Activated T-cell treated with anti-CD3 and anti-CD28 coated beads, Interleukin-2, amount 50 U/mL, for 24 hours (primary cell): ENCODE results near the gene NFIX.

Experiments used
- DNase-seq: peaks from one replicate; pipeline ENCODE4 v3.0.0-alpha.2; 2020
- H3K27ac Mint-ChIP-seq: 2 replicates; pipeline ENCODE4 v1.8.0; 2020; ENCODE audit warnings: mild to moderate bottlenecking, mixed read lengths
- H3K27me3 Mint-ChIP-seq: 2 replicates; pipeline ENCODE4 v1.8.0; 2020; ENCODE audit warnings: mixed read lengths
- H3K36me3 Mint-ChIP-seq: 2 replicates; pipeline ENCODE4 v1.8.0; 2020; ENCODE audit warnings: low read depth, mixed read lengths
- H3K4me1 Mint-ChIP-seq: 2 replicates; pipeline ENCODE4 v1.8.0; 2020; ENCODE audit warnings: low read depth, mixed read lengths
- H3K4me3 Mint-ChIP-seq: 2 replicates; pipeline ENCODE4 v1.8.0; 2020; ENCODE audit warnings: mild to moderate bottlenecking, moderate library complexity, mixed read lengths
- H3K9me3 Mint-ChIP-seq: 2 replicates; pipeline ENCODE4 v1.8.0; 2020; ENCODE audit warnings: mixed read lengths

Gene NFIX

DNA sequence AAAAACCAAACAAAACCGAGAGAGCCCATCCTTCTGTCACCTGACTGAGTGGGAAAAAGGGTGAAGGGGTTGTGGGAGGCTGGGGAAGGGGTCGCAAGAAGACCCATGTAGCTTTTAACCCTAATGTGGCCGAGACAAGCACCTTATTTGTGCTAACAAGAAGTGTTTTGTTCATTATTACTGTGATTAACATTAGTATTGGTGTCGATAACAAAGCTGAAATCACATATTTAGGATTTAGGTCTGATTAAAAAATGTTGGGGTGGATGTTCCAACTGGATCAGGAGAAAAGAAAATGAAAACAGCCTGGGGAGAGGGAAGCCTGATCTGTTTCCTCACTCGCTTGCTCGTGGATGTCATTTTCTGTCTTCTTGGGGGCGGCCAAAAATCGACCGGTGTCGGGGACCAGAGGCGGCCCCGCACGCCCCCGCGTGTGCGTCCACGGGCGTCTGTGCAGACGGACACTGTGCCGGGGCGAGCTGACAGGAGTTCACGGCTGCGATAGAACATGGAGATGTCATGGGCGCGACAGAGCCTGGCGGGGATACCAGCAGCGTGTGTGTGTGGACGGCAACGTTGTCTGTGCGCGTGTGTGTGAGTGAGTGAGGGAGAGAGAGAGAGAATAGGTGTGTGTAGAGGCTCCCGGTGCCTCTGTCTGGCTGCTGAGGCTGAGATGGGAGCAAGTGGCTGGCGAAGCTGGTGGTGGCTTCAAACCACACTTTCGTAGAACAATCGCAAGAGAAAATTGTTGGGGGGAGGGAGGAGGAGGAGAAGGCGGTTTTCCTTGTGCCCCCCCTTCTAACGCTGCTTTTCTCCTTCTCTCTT lies 29.1 kb downstream of the NFIX start:
- Mint-ChIP-seq H3K36me3 (no peaks in the 10 kb centered on the region), H3K27me3 (peaks cover 39% of the 10 kb centered on the region), H3K4me3 (peak overlapping the region; percentile 64), H3K9me3 (no peaks in the 10 kb centered on the region), H3K4me1 (peaks cover 20% of the 10 kb centered on the region), H3K27ac (no peak overlapping the region)
- no peak for DNase-seq

DNA sequence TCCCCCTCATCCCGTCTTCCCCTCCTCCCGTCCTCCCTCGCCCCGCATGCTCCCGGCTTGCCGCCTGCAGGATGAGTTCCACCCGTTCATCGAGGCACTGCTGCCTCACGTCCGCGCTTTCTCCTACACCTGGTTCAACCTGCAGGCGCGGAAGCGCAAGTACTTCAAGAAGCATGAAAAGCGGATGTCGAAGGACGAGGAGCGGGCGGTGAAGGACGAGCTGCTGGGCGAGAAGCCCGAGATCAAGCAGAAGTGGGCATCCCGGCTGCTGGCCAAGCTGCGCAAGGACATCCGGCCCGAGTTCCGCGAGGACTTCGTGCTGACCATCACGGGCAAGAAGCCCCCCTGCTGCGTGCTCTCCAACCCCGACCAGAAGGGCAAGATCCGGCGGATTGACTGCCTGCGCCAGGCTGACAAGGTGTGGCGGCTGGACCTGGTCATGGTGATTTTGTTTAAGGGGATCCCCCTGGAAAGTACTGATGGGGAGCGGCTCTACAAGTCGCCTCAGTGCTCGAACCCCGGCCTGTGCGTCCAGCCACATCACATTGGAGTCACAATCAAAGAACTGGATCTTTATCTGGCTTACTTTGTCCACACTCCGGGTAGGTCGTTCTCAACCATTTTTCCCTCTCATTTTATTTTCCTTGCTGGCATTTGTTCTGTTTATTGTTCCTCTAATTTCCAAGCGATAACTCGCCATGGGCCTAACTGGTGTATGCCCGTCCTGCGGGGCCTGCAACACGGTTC lies 29.8 kb downstream of the NFIX start:
- peaks cover 39% of the 10 kb centered on the region for H3K27me3 Mint-ChIP-seq
- H3K9me3 Mint-ChIP-seq = no peaks in the 10 kb centered on the region
- no peaks in the 10 kb centered on the region for H3K36me3 Mint-ChIP-seq
- H3K4me3 Mint-ChIP-seq = no peak overlapping the region
- peaks cover 20% of the 10 kb centered on the region for H3K4me1 Mint-ChIP-seq
- no peak overlapping the region for H3K27ac Mint-ChIP-seq
- no peak for DNase-seq

DNA sequence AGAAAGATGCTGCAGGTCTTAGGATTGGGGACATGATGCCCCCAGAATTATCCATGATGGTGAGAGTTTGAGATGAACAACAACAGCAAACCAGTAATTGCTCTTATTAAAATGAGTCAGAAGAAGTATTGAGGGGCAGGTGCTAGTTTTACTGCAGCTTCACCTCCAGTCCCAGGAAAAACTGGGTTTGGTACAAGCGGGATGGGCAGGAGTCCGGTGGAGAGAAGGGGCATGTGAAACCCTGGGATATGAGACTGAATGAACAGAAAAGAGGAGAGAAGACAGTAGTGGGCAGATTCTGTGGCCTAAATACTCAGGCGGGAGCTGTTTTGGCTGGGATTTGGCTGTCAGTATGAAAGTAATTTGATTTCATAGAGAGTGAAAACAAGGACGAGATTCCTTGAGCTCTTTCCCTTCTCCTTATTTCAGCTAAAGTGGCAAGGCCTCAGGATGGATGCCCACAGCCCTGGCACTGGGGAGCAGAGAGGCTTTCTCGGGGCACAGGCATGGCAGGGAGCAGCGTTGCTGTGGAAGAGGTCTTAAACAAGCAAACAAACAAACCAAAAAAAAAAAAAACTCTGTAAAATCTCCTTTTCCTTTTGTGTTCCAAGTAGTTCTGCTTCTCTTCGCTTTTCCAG lies 30.7 kb downstream of the NFIX start:
- Mint-ChIP-seq H3K4me1 (peaks cover 20% of the 10 kb centered on the region), H3K9me3 (no peaks in the 10 kb centered on the region), H3K27me3 (peaks cover 37% of the 10 kb centered on the region), H3K27ac (no peak overlapping the region), H3K36me3 (no peaks in the 10 kb centered on the region), H3K4me3 (no peak overlapping the region)
- DNase-seq = no peak

DNA sequence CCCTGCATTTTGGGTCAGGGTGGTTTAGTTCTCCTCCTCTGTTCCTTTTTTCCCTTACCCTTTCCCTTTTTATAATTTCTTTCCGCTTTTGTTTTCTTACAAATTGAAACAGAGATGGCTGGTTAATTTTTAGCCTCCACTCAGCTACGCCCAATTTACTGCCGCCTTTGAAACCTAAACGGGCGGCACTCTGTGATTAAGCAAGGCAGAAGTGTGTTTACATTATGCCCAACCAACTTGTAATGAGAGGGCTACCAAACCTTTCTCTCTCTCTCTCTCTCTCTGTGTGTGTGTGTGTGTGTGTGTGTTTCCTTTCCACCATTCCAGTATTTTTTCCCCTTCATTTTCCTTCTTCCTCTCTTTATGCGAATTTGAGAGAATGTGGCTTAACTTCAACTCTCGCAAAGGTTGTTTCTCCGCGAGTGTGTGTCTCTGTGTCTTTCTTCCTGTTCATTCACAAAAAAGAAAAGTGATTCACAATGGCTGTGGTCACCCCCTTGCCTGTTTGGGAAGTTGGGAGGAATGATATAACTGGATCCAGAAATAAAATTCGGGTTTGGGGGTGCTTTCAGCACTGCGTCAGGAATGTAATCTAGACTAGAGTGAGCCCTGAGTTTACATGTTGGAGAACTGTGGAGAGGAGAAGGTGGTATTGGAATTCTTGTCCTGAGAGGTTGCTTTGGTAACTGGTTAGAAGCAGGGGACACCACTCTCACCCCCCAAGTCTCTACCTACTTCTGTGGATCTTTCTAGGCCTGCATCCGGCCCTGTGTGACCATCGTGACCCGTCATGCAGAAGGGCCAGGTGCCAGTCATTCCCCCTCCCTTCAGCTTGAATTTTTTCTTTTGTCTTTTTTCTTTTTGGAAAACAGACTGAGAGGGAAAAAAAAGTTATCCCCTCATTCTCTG lies 31.4 kb downstream of the NFIX start:
- no peak for DNase-seq
- H3K27ac Mint-ChIP-seq = no peak overlapping the region
- H3K4me3 Mint-ChIP-seq = no peak overlapping the region
- peaks cover 35% of the 10 kb centered on the region for H3K27me3 Mint-ChIP-seq
- H3K36me3 Mint-ChIP-seq = no peaks in the 10 kb centered on the region
- peaks cover 20% of the 10 kb centered on the region for H3K4me1 Mint-ChIP-seq
- H3K9me3 Mint-ChIP-seq = no peaks in the 10 kb centered on the region

DNA sequence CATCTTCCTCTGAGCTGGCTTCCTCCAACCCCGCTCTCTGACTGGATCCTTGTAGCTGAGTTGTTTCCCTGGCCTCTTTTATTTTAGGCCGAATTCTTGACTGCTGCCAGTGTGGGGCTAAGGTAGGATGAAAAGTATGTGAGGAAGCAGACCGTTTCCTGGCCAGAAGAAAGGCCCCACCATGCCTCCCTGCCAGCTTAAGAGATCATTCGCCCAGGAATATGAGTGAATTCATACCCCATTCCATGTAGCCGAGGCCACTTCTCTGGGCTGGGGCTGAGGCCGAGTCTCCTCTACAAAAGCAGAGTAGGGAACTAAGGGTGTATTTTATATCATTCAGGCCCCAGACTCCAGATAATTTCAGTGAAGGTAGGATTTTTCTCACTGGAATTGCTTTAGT lies 32.3 kb downstream of the NFIX start:
- H3K27me3 Mint-ChIP-seq = peaks cover 28% of the 10 kb centered on the region
- peaks cover 15% of the 10 kb centered on the region for H3K4me1 Mint-ChIP-seq
- DNase-seq = no peak
- H3K4me3 Mint-ChIP-seq = no peak overlapping the region
- no peak overlapping the region for H3K27ac Mint-ChIP-seq
- no peaks in the 10 kb centered on the region for H3K9me3 Mint-ChIP-seq
- H3K36me3 Mint-ChIP-seq = no peaks in the 10 kb centered on the region

DNA sequence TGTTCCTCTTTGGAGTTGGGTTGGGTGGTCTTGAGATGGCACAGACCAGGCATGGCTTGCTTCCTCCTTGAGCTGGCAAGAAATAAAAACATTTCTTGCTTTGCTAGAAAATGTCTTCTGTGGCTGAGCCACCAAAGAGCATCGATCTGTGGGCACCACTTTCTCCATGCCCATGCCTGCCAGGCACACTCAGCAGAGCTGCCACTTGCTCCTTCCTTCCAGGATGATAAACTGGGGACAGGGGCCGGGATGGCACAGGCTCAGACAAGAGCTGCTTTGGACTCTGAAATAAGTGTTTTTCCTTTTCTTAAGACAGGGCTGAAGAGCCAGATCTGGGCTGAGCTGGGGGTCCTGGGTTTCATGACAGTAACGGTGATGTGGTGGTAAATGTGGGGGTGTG lies 32.8 kb downstream of the NFIX start:
- no peaks in the 10 kb centered on the region for H3K36me3 Mint-ChIP-seq
- H3K27me3 Mint-ChIP-seq = peaks cover 25% of the 10 kb centered on the region
- H3K4me1 Mint-ChIP-seq = peaks cover 12% of the 10 kb centered on the region
- no peak for DNase-seq
- H3K9me3 Mint-ChIP-seq = no peaks in the 10 kb centered on the region
- H3K4me3 Mint-ChIP-seq = no peak overlapping the region
- no peak overlapping the region for H3K27ac Mint-ChIP-seq

DNA sequence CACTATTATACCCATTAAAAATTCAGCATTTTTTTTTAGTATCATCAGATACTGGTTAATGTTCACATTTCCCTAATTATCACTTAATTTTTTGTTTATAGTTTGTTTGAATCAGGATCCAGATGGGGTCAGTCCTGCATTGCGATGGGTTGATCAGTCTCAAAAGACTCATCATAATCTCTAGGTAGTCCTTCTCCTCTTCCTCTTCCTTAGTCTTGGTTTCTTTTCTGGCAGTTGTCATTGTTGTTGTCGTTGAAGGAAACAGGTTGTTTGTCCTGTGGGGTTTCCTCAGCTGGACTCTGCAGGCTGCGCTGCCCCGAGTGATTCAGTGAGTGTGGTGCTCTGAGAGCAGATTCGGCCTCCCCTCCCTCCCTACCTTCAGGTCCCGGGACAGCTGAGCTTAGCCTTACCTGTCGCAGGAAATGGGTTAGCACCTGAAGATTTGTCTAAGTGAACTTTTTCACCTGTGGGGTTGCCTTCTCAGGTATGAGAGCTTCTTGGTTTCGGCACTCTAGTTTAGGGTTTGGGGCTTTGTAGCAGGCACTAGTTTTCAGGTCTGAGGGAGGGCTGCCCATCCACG lies 34.1 kb downstream of the NFIX start:
- no peak overlapping the region for H3K4me3 Mint-ChIP-seq
- no peaks in the 10 kb centered on the region for H3K9me3 Mint-ChIP-seq
- peaks cover 17% of the 10 kb centered on the region for H3K27me3 Mint-ChIP-seq

DNA sequence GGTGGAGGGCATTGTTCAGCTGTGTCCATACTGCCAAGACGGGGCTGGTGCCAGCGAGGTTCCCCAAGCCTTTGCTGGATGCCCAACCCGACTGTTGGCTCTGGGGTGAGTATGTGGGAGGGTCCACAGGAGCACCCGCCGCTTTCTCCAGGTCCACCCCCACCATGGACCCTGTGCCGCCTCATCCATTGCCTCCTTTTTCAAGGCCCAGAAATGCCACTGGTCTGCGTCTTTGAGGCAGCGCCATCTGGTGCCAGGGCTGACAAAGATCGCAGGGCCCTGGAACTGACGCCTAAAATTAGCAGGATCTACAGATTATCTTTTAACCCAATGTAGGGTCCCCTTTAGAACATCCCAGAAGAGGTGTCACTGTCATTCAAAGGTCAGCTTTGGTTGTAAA lies 34.6 kb downstream of the NFIX start:
- Mint-ChIP-seq H3K27ac (no peak overlapping the region), H3K27me3 (peaks cover 12% of the 10 kb centered on the region), H3K4me3 (no peak overlapping the region), H3K9me3 (no peaks in the 10 kb centered on the region), H3K36me3 (no peaks in the 10 kb centered on the region), H3K4me1 (no peaks in the 10 kb centered on the region)
- no peak for DNase-seq

More for the DNA sequence above, 34.1 kb downstream of the NFIX start:
- DNase-seq = no peak
- Mint-ChIP-seq H3K27ac (no peak overlapping the region), H3K4me1 (peaks cover 3% of the 10 kb centered on the region), H3K36me3 (no peaks in the 10 kb centered on the region)

DNA sequence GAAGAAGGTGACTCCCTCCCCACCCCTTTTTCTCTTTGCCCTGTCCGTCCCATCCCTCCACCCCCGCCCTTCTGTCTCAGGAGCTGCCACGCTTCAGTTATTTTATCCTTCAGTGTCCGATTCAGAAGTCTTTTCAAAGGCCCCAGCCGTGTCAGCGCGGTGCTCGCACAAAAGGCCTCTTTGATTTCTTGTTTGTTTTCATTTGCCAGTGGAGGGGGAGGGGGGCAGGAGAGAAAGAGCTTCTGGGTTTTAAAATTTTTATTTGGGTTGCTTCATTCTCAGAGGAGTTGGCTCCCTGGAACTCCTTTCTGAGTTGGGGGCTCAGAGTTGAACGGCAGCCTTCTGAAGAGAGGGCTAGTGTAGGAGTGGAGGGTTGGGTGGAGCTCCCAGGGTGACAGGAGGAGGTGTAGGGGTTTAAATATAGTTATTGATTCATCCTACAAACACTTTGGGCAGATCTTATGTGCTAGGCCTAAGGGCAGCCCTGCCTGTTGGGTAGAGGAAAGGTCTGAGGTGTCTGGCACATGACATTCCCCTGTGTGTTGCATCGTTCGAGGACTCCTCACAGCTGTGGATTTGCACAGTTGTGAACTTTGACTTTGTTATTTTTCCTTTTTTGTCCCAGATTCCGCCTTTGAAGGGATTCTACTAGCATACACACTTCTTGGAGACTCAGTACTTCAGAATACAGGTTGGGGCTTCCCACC lies 36.8 kb downstream of the NFIX start:
- Mint-ChIP-seq H3K4me3 (no peak overlapping the region), H3K9me3 (no peaks in the 10 kb centered on the region)

DNA sequence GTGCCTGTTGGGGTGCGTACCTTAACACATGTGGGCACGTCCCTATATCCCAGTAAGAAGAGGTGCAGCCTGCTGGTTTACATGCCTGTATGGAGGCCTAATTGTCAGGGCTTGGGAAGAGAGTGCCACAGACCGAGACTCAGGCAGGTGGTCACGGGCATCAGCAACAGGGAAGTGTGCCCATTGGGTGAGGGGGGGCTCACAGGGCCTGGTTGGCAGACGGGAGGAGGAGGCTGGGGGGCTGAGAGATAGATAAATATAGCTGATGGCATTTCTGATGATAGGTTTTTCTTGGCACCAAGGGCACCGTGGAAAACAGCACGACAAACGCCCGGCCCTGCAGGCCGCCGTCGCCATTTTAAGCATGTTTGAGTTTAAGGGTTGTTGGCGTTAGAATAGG lies 37.6 kb downstream of the NFIX start:
- Mint-ChIP-seq H3K27ac (no peak overlapping the region), H3K9me3 (no peaks in the 10 kb centered on the region)

More for the DNA sequence above, 36.8 kb downstream of the NFIX start:
- H3K27me3 Mint-ChIP-seq = no peaks in the 10 kb centered on the region
- H3K36me3 Mint-ChIP-seq = no peaks in the 10 kb centered on the region
- H3K27ac Mint-ChIP-seq = no peak overlapping the region
- no peak for DNase-seq
- H3K4me1 Mint-ChIP-seq = no peaks in the 10 kb centered on the region

DNA sequence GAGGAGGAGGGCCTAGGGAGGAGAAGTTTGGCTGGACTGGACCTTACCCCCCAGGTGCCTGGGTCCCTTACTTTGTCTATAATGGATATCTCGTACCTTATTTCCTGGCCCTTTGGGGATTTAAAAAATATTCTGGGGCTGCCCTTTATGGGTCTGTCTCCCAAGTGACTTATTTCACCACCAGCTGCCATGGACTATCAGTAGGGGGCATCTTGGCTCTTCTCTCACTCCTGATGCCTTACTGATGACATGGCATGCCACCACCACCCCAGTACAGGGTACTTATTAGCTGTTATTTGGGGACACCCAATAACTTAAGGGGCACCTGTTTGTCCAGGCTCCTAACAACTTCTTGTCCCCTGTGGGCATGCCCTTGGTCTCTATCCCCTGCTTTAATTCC lies 38.0 kb downstream of the NFIX start:
- no peaks in the 10 kb centered on the region for H3K4me1 Mint-ChIP-seq
- no peaks in the 10 kb centered on the region for H3K27me3 Mint-ChIP-seq
- no peaks in the 10 kb centered on the region for H3K9me3 Mint-ChIP-seq
- no peak overlapping the region for H3K4me3 Mint-ChIP-seq
- H3K27ac Mint-ChIP-seq = no peak overlapping the region
- H3K36me3 Mint-ChIP-seq = no peaks in the 10 kb centered on the region
- DNase-seq = no peak

More for the DNA sequence above, 37.6 kb downstream of the NFIX start:
- Mint-ChIP-seq H3K27me3 (no peaks in the 10 kb centered on the region), H3K4me1 (no peaks in the 10 kb centered on the region), H3K4me3 (no peak overlapping the region), H3K36me3 (no peaks in the 10 kb centered on the region)
- no peak for DNase-seq

DNA sequence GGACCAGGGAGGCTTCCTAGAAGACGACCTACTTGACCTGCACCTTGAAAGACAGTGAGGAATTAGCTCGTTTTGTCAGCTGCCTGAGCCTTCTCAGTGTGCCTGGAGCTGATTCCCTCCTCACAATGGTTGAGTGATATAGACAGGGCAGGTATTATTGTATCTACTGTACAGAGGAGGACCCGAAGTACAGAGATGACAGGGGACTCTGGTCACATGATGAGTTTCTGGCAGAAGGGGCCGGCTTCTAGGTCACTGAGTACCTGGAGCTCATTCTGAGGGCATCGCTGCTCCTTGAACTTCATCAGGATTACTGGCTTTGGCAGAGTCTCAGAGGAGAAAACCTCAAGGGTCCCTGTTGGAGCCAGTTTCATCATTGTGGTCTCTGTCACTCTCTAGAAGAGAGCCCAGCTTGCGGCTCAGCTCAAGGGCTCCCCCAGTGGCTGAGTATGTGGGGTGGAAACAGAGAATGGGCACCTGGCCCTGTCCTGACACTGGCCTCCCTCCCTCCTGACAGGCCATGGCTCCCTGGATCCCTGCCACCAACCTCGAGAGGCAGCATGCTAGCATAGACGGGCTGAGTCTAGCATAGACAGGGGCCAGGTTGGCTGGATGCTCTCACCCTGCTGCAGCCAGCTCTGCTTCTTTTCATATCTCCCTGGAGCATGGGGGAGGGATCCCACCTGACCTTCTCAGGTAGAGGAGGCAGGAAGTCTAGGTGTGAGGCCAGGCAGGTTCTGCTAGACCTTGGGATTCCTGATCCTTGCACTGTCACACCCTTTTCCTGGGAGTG lies 38.7 kb downstream of the NFIX start:
- DNase-seq = peak; percentile 60
- H3K27ac Mint-ChIP-seq = no peak overlapping the region
- H3K4me1 Mint-ChIP-seq = no peaks in the 10 kb centered on the region

DNA sequence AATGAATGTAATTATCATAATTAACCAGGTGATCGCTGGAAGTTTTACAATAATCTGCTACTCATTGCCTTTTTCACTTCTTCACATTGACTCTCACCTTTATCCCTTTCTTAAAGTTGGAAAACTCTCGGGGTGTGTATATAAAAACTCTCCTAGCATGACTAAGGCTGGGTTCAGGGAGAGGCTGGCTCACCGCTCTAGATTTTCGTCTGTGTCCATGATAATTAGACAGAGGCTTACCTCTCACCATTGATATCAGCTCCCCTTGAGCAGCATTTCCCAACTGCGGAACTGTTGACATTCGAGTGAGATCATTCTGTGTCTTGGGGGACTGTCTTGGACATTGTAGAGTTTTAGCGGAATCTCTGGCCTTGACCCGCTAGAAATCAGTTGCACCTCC lies 39.4 kb downstream of the NFIX start:
- Mint-ChIP-seq H3K4me1 (no peaks in the 10 kb centered on the region), H3K27ac (no peak overlapping the region), H3K4me3 (no peak overlapping the region), H3K27me3 (no peaks in the 10 kb centered on the region), H3K9me3 (no peaks in the 10 kb centered on the region), H3K36me3 (no peaks in the 10 kb centered on the region)
- no peak for DNase-seq

More for the DNA sequence above, 38.7 kb downstream of the NFIX start:
- Mint-ChIP-seq H3K27me3 (no peaks in the 10 kb centered on the region), H3K36me3 (no peaks in the 10 kb centered on the region), H3K4me3 (no peak overlapping the region), H3K9me3 (no peaks in the 10 kb centered on the region)
